Nephron (organoid): ENCODE results near the gene YBX1.

Experiments used
- H3K27ac Mint-ChIP-seq, 3 experiments: 2 replicates each; pipeline ENCODE4 v1.8.0; 2020; ENCODE audit warnings: mixed read lengths in 3 of 3, mild to moderate bottlenecking in 2 of 3, moderate library complexity in 1 of 3
- H3K27me3 Mint-ChIP-seq: 2 replicates; pipeline ENCODE4 v1.8.0; 2021; ENCODE audit warnings: low read depth, mild to moderate bottlenecking, moderate library complexity, mixed read lengths
- H3K36me3 Mint-ChIP-seq: 2 replicates; pipeline ENCODE4 v1.8.0; 2020; ENCODE audit warnings: low read depth, mixed read lengths
- H3K4me1 Mint-ChIP-seq: 2 replicates; pipeline ENCODE4 v1.8.0; 2020; ENCODE audit warnings: mixed read lengths
- H3K4me3 Mint-ChIP-seq, 3 experiments: 2 replicates each; pipeline ENCODE4 v1.8.0; 2020; ENCODE audit warnings: mild to moderate bottlenecking in 3 of 3, mixed read lengths in 3 of 3, moderate library complexity in 2 of 3
- H3K9me3 Mint-ChIP-seq: 2 replicates; pipeline ENCODE4 v1.8.0; 2020; ENCODE audit warnings: mixed read lengths
- CTCF ChIP-seq, 3 experiments: fragments of 200-600 bp; sonication (generic); IDR thresholded peaks; one replicate each; pipeline ENCODE4 v1.5.0; 2021; ENCODE audit warnings: antibody characterized with exemption in 3 of 3; ENCODE audit not compliant: unreplicated experiment in 3 of 3

YBX1 gene

GRCh38 chr1:42658877-42659337 is 23.3 kb upstream of the YBX1 start:
- peaks cover 26% of the 10 kb centered on the region for H3K36me3 Mint-ChIP-seq
- no peaks in the 10 kb centered on the region for H3K27me3 Mint-ChIP-seq
- H3K4me3 Mint-ChIP-seq = peak overlapping the region; percentile 93 to 99 (median 99)
- no peaks in the 10 kb centered on the region for H3K9me3 Mint-ChIP-seq
- peak overlapping the region; percentile 56 to 96 (median 86) for H3K27ac Mint-ChIP-seq
- TF ChIP-seq CTCF (IDR thresholded peaks at IDR 0.05; ENCODE audit: unreplicated experiment in 3 of 3) = no peak
- peaks cover 27% of the 10 kb centered on the region for H3K4me1 Mint-ChIP-seq

- no peaks in the 10 kb centered on the region for H3K9me3 Mint-ChIP-seq
- TF ChIP-seq CTCF (IDR thresholded peaks at IDR 0.05; ENCODE audit: unreplicated experiment in 3 of 3) = no peak
- H3K27ac Mint-ChIP-seq = no peak overlapping the region
- peaks cover 27% of the 10 kb centered on the region for H3K4me1 Mint-ChIP-seq
- H3K4me3 Mint-ChIP-seq = peak overlapping the region; percentile 93 to 99 (median 99)
- H3K27me3 Mint-ChIP-seq = no peaks in the 10 kb centered on the region
- peaks cover 40% of the 10 kb centered on the region for H3K36me3 Mint-ChIP-seq
Measured at GRCh38 chr1:42660907-42661500, 21.2 kb upstream of the YBX1 start.

GRCh38 chr1:42669936-42670335 is 12.3 kb upstream of the YBX1 start:
- Mint-ChIP-seq H3K36me3 (peaks cover 61% of the 10 kb centered on the region), H3K9me3 (no peaks in the 10 kb centered on the region), H3K4me1 (no peaks in the 10 kb centered on the region)

GRCh38 chr1:42670425-42670824 is 11.8 kb upstream of the YBX1 start:
- Mint-ChIP-seq H3K27me3 (no peaks in the 10 kb centered on the region), H3K27ac (peak overlapping the region; percentile 69 to 93 (median 92)), H3K9me3 (no peaks in the 10 kb centered on the region), H3K4me3 (no peak overlapping the region), H3K4me1 (no peaks in the 10 kb centered on the region), H3K36me3 (peaks cover 65% of the 10 kb centered on the region)
- no peak for TF ChIP-seq CTCF (IDR thresholded peaks at IDR 0.05; ENCODE audit: unreplicated experiment in 3 of 3)

More at GRCh38 chr1:42669936-42670335, 12.3 kb upstream of the YBX1 start:
- Mint-ChIP-seq H3K27me3 (no peaks in the 10 kb centered on the region), H3K27ac (peak overlapping the region; percentile 69 to 93 (median 92)), H3K4me3 (no peak overlapping the region)
- no peak for TF ChIP-seq CTCF (IDR thresholded peaks at IDR 0.05; ENCODE audit: unreplicated experiment in 3 of 3)

GRCh38 chr1:42674214-42674613 is 8.0 kb upstream of the YBX1 start:
- Mint-ChIP-seq H3K4me1 (peaks cover 12% of the 10 kb centered on the region), H3K4me3 (no peak overlapping the region), H3K27me3 (no peaks in the 10 kb centered on the region), H3K36me3 (peaks cover 43% of the 10 kb centered on the region), H3K27ac (no peak overlapping the region), H3K9me3 (no peaks in the 10 kb centered on the region)
- TF ChIP-seq CTCF (IDR thresholded peaks at IDR 0.05; ENCODE audit: unreplicated experiment in 3 of 3) = no peak

- no peaks in the 10 kb centered on the region for H3K9me3 Mint-ChIP-seq
- peaks cover 14% of the 10 kb centered on the region for H3K4me1 Mint-ChIP-seq
- no peak overlapping the region for H3K27ac Mint-ChIP-seq
- peaks cover 40% of the 10 kb centered on the region for H3K36me3 Mint-ChIP-seq
- no peak overlapping the region for H3K4me3 Mint-ChIP-seq
- TF ChIP-seq CTCF (IDR thresholded peaks at IDR 0.05; ENCODE audit: unreplicated experiment in 3 of 3) = no peak
- H3K27me3 Mint-ChIP-seq = no peaks in the 10 kb centered on the region
Measured at GRCh38 chr1:42674682-42675081, 7.5 kb upstream of the YBX1 start.
